Left ventricle myocardium superior (tissue), 1 donor: Measurements from ENCODE around the gene PRDM15. TPM values are rescaled to one million over a fixed set of nuclear protein-coding genes. Genes with fewer than 3 reads are reported as not detected.

ENCODE experiments used
- ATAC-seq: fragments of 200-7000 bp; cut with Tn5 transposase; one replicate; pipeline ENCODE4 v1.9.1; 2020; ENCODE audit warnings: mild to moderate bottlenecking, moderate library complexity
- DNase-seq: peaks from one replicate; pipeline ENCODE4 v3.0.0-alpha.2; 2020
- intact Hi-C: fragments of 100-400 bp; cut with micrococcal nuclease; formaldehyde crosslinking; loops from one replicate; pipeline ENCODE4 v1.11.0; 2022
- total RNA-seq: library from RNA; stranded (reverse); fragmentation: NEBNext Ultra II Directional; extraction: Animal tissue kit (Norgen Biotek cat#: 25700); gene quantifications from one replicate; pipeline ENCODE4 v1.2.1, GENCODE V29; 2021
- donor health status: DM: no; HTN: yes; CAD: no; lungs with severe emphysema.

PRDM15 gene
- total RNA-seq, 1 donor from 2014 or later = 3.7 TPM

- DNase-seq (no peak), ATAC-seq (no peak)
- intact Hi-C loops = no loop called here
These were observed 46.3 kb downstream of the PRDM15 start for GRCh38 chr21:41832596-41833496.

GRCh38 chr21:41831866-41832595 lies 47.1 kb downstream of the PRDM15 start:
- ATAC-seq (no peak), DNase-seq (no peak)
- intact Hi-C loops = no loop called here

DNA sequence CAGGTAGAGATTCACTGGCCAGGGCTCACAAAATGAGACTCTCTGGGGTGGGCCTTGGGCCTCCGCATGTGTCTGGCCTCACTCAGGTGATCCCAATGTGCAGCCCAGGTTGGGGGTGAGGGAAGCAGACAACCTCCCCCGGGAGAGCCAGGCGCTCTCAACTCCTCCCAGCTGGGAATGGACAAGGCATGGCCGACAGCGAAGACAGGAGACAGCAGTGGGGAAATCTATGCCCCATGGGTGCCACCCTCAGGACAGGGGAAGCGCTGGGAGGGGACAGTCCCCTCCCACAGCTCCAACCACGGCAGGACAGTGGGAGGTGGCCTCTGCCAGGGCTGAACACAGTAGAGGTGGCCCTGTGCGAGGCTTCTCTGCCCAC lies 47.7 kb downstream of the PRDM15 start:
- DNase-seq = no peak
- no peak for ATAC-seq
- intact Hi-C loops = no loop called here

GRCh38 chr21:41830764-41831452 lies 48.2 kb downstream of the PRDM15 start:
- intact Hi-C loops = no loop called here
- no peak for ATAC-seq
- DNase-seq = no peak

GRCh38 chr21:41830145-41830707 lies 48.9 kb downstream of the PRDM15 start:
- ATAC-seq (no peak), DNase-seq (no peak)
- intact Hi-C loops = no loop called here

DNA sequence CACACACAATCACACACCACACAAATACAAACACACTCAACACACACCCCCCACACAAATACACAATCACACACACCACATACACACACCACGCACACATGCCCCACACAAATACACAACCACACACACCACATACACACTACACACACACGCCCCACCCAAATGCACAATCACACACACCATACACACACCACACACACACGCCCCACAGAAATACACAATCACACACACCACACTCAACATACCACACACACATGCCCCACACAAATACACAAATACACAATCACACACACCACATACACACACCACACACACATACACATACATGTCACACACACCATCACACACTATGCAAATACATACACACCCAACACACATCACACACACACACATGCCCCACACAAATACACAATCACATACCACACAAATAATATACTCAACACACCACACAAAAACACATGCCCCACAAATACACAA lies 50.2 kb downstream of the PRDM15 start:
- no peak for ATAC-seq
- intact Hi-C loops = no loop called here

DNA sequence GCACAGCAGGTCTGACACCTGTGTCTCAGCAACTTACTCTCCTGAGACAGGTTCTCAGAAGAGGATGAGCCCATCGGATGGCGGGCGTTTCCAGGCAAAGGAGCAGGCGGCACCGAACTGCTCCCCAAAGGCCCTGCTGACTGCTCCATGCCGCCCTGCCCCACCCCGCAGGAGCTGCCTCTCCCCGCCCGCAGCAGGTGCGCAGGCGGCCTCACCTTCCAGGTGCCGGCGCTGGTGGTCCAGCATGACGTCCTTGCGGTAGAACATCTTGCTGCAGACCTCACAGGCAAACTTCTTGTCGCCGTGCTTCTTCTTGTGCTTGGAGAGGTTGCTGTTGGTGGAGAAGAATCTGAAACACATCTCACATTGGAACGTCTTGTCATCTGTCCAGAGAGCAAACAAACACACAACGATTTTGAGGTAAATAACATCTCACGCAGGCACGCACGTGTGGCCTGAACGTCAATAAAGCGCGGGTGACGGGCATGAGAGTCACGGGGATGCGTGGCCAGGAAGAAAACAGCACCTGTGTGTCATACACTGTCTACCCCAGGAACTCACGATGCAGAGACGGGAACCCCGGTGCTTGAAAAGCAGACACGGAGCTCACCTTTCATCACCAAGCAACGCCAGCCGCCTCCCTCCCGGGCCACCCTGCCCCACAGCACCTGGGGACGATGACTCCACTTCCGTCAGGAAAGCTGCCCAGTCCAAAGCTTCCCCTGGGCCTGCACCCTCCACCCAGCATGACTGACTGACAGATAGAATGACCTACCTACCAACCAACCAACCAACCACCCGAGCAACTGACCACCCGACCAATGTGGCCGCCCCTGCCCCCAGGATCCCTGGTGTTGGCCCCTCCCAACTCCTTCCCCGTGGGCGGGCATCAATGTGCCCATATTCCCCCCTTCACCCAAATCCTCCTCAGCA lies 50.9 kb downstream of the PRDM15 start:
- ATAC-seq (no peak), DNase-seq (no peak)
- intact Hi-C loops = no loop called here

More for the DNA sequence above, 50.2 kb downstream of the PRDM15 start:
- no peak for DNase-seq

DNA sequence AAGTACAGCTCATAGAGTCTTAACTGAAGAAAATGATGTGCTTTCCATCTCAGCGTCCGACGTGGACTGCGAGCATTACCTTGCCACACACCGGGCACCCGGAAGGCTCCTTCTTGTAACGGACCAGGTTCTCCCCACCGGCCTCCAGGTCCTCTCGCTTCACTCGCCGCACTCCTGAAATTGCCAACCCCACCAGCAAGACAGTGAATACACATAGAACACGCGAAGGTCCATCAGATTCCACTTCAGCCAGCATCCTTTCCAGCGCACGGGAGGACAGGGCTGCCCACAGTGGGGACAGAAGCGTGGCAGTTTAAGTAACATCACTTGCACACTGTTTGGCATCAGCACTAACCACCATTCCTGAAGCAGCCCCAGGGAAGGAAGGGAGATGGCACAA lies 53.3 kb downstream of the PRDM15 start:
- no peak for ATAC-seq
- DNase-seq = no peak
- intact Hi-C loops = no loop called here

- ATAC-seq (no peak), DNase-seq (no peak)
- intact Hi-C loops = no loop called here
These were observed 53.9 kb downstream of the PRDM15 start for GRCh38 chr21:41825216-41825615.

DNA sequence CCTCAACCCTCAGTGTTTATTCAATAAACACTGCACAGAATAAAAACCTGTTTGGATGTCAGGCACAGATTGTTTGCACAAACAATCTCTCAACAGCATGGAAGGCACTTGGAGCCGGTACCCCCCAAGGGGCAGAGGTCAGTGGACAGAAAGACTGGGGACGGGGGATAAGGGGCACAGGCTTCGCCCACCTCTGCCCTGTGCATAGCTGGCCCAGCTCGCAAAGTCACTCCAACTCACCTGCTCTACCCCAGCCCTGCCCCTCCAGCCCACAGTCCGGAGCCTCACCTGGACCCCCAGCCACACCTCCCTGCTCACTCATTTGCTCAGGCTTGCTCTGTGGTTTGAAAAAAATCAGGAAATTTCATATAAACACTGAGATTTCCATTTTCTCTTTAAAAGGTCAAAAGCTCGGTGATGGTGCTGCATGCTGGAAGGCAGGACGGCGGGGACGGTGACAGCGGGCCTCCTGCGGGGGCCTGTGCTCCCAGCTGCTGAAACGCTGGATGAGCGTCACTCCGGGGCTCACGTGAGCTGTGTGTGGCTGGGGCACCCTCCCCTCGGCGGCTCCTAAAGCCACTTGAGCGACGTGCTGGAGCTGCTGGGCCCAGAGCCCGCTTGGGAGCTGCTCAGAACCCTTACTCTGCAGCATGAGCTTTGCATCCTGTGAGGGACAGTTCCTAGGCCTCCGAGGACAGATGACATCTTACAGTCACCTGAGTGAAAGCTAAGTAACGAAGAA lies 54.5 kb downstream of the PRDM15 start:
- ATAC-seq = no peak
- DNase-seq = no peak
- intact Hi-C loops = no loop called here

DNA sequence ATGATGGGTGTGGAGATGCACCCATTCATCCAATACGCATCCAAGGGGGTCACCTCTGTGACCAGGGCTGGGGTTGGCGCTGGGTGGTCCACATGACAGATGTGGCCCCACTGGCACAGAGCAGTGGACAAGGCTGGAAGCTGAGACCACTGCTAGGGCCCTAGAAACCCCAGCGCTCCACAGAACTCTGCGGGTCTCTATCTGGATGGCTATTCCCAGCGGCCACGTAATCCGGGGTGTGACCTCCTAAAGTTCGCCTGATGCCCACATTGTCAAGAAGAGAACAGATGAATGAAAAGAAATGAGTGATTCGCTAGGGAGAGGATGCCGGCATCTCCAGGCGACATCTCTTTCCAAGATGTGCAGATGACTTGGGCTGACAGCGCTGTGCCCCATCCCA lies 55.2 kb downstream of the PRDM15 start:
- DNase-seq = no peak
- intact Hi-C loops = no loop called here
- ATAC-seq = no peak

GRCh38 chr21:41823166-41823565 lies 56.0 kb downstream of the PRDM15 start:
- intact Hi-C loops = no loop called here
- DNase-seq (no peak), ATAC-seq (no peak)

GRCh38 chr21:41821756-41822431 lies 57.2 kb downstream of the PRDM15 start:
- intact Hi-C loops = no loop called here
- no peak for ATAC-seq
- no peak for DNase-seq

- no peak for DNase-seq
- no peak for ATAC-seq
- intact Hi-C loops = no loop called here
These were observed 57.9 kb downstream of the PRDM15 start for GRCh38 chr21:41821081-41821755.

DNA sequence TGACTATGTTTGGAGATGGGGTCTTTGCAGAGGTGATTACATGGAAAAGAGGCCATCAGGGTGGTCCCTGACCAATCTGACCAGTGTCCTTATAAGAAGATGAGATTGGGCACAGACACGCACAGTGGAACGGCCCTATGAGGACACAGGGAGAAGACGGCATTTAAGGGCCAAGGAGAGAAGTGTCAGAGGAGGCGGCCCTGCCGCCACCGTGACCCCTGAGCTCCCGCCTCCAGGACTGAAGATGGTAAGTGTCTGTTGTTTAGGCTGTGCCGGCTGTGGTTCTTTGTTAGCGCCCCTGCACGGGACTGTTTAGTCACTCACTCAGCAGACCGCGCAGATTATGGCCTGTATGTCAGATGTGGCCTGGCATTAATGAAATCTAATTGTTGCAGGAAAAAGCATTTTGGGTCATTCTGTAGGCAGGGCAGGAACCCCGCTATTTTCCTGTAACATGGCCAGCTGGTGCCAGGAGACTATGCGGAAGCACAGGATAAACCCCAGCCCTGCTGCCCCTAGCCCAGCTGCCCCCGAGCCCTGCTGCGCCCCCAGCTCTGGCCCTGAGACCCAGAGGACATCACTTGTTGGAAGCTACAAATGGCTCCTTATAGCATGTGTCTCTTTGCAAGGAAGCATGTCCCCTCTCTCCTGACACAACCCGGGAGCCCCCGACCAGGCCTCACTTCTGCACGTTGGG lies 58.6 kb downstream of the PRDM15 start:
- DNase-seq (no peak), ATAC-seq (no peak)
- intact Hi-C loops = no loop called here

DNA sequence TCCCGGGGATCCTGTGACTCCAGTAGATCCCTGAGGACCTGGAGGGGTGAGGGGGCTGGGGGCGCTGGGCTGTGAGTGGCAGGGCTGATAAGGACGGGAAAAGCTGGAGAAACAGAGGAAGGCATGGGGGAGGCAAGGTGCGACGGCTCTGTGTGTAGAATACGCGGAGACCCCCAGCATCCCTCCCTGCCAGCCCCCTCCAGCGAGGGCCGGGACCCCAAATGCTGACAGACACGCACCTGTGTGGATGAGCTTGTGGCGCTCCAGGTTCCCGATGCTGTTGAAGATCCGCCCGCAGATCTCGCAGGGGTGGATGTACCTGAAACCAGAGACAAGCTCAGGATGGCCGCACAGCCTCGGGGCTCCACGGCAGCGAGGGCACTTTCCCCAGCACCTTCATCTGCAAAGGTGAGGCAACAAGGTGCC lies 59.3 kb downstream of the PRDM15 start:
- intact Hi-C loops = no loop called here
- ATAC-seq = no peak

More for the DNA sequence above, 59.3 kb downstream of the PRDM15 start:
- no peak for DNase-seq
